Thymus (tissue), 11 donors: ENCODE data around the gene PCSK1. TPM values are rescaled to one million over a fixed set of nuclear protein-coding genes. Genes with fewer than 3 reads are reported as not detected.
"Not testable (repeated sequence)": the region's sequence is repeated elsewhere in the genome, so short reads cannot be mapped to it uniquely, and the experiment has no call there.

Experiments
- DNase-seq, 9 donors: peaks; one replicate each; pipeline ENCODE4 v3.0.0-alpha.2; 2013; ENCODE audit warnings: low spot score in 9 of 9, low read depth in 6 of 9, missing footprints in 1 of 9
- H3K27ac ChIP-seq, 2 donors: one replicate each; pipeline ENCODE4 v1.5.1; 2013; ENCODE audit warnings: control low read depth in 1 of 2, low read depth in 1 of 2, low read length in 1 of 2, mild to moderate bottlenecking in 1 of 2, moderate library complexity in 1 of 2
- H3K27me3 ChIP-seq, 2 donors: one replicate each; pipeline ENCODE4 v1.5.1; 2013; ENCODE audit warnings: low read length in 1 of 2; ENCODE audit not compliant: control insufficient read depth in 2 of 2, insufficient read depth in 1 of 2
- H3K36me3 ChIP-seq, 2 donors: one replicate each; pipeline ENCODE4 v1.5.1; 2013; ENCODE audit warnings: low read length in 1 of 2, mild to moderate bottlenecking in 1 of 2, moderate library complexity in 1 of 2; ENCODE audit not compliant: control insufficient read depth in 2 of 2, insufficient read depth in 2 of 2
- H3K4me1 ChIP-seq, 2 donors: one replicate each; pipeline ENCODE4 v1.5.1; 2013; ENCODE audit warnings: low read length in 2 of 2; ENCODE audit not compliant: control insufficient read depth in 2 of 2, insufficient read depth in 2 of 2
- H3K4me3 ChIP-seq, 2 donors: one replicate each; pipeline ENCODE4 v1.5.1; 2013; ENCODE audit warnings: low read length in 2 of 2, control low read depth in 1 of 2, mild to moderate bottlenecking in 1 of 2
- H3K9me3 ChIP-seq, 2 donors: one replicate each; pipeline ENCODE4 v1.5.1; 2013; ENCODE audit warnings: low read length in 1 of 2, mild to moderate bottlenecking in 1 of 2; ENCODE audit not compliant: control insufficient read depth in 2 of 2, insufficient read depth in 1 of 2
- WGBS: extraction: QIAGEN DNeasy Blood & Tissue Kit; methylation state at CpG from one replicate; pipeline ENCODE4 v1.1.7; 2013; 5-methylcytosine and 5-hydroxymethylcytosine counted together
- polyA plus RNA-seq: library from polyadenylated mRNA; stranded (reverse); fragments of 200-250 nt; gene quantifications from one replicate; pipeline ENCODE4 v1.2.3, GENCODE V29; 2013
- total RNA-seq: library from RNA; stranded (reverse); fragments of 120-200 nt; gene quantifications from one replicate; pipeline ENCODE4 v1.2.4, GENCODE V29; 2013
- donor health status: healthy.

PCSK1 gene
- total and polyA plus RNA-seq, 2 donors: 0.09 to 0.48 TPM

DNA sequence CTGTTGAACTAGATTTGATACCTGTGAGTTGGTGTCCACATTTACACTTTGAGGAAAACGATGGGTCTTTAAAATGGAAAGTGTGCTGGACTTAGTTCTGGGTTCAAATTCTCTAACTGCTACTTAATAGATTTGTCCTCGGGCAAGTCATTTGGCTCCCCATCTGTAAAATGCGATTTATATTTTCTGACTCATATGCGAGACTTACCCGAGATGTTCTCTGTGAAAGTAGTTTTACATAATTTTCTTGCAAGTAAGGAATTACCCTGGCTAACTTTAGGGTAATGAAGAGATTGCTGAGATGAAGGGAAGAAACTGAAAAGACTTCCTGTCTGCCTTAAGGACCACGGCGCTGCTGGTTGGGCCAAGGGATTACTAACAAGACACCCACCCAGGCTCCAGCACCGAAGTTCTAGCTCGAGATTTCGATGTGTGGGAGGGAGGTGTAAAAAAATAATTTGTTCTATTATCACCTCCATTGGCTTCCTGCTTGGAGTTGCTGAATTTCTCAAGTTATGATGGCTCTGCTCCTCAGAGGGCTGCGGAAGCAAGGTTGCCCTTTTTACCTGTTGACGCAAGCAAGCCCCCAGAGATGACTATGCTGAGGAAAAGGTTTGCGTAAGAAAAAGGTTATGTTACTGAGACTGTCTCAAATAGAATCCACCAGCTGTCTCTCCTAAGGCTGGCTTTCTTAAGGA lies 24.1 kb downstream of the PCSK1 start:
- no peak overlapping the region for H3K27ac ChIP-seq
- no peaks in the 10 kb centered on the region for H3K4me1 ChIP-seq
- H3K36me3 ChIP-seq: no peaks in the 10 kb centered on the region
- H3K9me3 ChIP-seq: no peaks in the 10 kb centered on the region
- H3K27me3 ChIP-seq: no peaks in the 10 kb centered on the region
- H3K4me3 ChIP-seq: no peak overlapping the region
- WGBS: 92% methylated on average over 13 of the region's 13 CpGs
- DNase-seq: no peak

DNA sequence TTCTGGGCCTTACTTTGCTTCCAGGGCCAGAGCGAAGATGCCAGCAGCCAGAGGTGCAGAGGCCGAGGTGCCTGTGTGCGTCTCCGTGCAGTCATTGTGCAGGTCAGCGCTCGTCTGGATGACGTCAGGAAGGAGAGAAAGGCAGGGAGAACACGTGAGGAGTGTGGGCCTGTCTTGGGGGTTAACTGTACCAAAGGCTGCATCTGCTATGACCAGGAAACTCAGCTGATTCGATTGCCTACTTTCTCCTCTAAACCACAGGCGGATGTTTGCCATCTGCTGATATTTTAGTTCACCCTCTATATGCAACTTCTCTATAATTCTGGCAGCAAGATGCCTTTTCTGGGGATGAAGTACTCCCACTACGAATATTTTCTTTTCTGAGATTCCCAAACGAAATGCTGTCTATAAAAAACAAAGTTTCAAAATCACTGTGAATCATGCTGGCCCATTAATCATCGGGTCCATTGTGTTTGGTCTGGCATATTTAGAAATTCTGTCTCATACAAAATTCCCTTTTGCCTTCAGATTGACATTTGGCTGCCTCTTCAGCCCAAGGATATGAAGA lies 24.8 kb downstream of the PCSK1 start:
- Histone ChIP-seq H3K4me1 (no peaks in the 10 kb centered on the region), H3K27me3 (no peaks in the 10 kb centered on the region), H3K27ac (no peak overlapping the region), H3K4me3 (no peak overlapping the region), H3K36me3 (no peaks in the 10 kb centered on the region), H3K9me3 (no peaks in the 10 kb centered on the region)
- WGBS: 78% methylated on average over 13 of the region's 13 CpGs
- DNase-seq: no peak

DNA sequence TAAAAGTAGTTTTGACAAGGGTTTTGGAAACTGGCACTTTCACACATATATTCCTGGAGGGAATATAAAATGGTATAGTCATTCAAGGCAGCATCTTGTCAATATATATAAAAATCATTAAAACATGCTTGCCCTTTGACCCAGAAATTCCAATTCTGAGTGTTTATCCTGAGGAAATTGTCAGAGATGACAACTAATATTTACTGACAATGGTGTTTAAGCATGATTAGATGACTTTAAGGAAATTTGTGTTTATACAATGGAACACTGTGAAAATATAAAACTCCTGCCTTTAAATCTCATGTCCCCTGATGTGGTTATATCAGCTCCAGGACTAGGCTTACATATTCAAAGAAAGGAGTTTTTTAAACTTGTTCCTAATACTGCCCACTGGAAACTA lies 25.6 kb downstream of the PCSK1 start:
- H3K4me1 ChIP-seq: no peaks in the 10 kb centered on the region
- no peaks in the 10 kb centered on the region for H3K9me3 ChIP-seq
- no peak overlapping the region for H3K27ac ChIP-seq
- H3K4me3 ChIP-seq: no peak overlapping the region
- no peaks in the 10 kb centered on the region for H3K27me3 ChIP-seq
- H3K36me3 ChIP-seq: no peaks in the 10 kb centered on the region
- DNase-seq: no peak

DNA sequence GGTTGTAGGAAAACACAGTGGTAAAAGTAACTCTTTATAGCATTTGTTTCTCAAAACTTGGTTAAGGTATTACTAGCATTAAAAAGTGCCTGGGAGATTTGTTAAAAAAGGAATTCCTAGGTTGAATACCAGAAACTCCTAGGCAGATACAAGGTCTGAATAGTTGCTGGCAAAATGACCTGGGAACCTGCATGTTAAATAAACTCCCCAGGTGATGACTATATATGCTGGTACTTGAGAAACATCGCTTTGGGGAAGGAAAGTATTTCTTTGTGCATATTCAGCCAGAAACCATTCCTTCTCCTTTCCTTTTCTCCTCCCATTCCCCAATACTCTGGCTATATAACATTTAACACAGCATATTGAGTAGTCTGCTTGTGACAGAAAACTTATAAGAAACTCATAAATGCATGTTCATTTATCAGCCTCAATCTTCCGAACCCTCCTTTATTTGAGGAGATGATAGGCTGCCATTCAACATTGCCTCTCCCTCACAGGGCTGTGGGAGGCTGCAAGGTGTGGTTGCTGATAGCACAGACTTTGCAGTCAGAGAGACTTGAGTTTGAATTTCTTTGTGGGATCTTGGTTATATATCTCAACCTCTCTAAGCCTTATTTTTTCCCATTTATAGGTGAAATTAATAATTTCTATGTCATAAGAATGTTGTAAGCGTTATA lies 28.7 kb downstream of the PCSK1 start:
- WGBS: 92% methylated on average over 3 of the region's 3 CpGs
- Histone ChIP-seq H3K36me3 (no peaks in the 10 kb centered on the region), H3K27me3 (no peaks in the 10 kb centered on the region), H3K4me1 (no peaks in the 10 kb centered on the region), H3K9me3 (no peaks in the 10 kb centered on the region), H3K27ac (no peak overlapping the region), H3K4me3 (no peak overlapping the region)
- DNase-seq: no peak

DNA sequence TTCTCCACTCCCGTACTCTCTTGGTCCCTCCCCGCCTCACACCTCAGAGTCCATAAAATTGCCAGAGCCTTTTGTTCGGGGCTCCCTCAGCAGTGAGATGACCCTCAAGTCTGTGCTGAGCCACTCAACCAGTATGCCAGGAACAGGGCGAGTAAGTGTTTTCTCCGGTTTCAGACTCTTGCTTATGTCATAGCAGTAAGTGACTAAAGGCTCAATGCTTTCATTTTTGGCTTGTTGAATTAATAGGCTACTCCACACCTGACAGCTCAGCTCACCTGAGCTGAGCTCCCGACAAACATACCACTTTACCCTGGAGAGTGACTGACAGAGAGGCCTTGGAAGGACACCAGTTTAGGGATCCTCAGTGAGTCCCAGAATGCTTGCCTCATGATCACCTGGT lies 30.5 kb downstream of the PCSK1 start:
- H3K36me3 ChIP-seq: no peaks in the 10 kb centered on the region
- no peak for DNase-seq
- no peak overlapping the region for H3K4me3 ChIP-seq
- H3K4me1 ChIP-seq: no peaks in the 10 kb centered on the region
- H3K27ac ChIP-seq: no peak overlapping the region
- no peaks in the 10 kb centered on the region for H3K27me3 ChIP-seq
- no peaks in the 10 kb centered on the region for H3K9me3 ChIP-seq
- 88% methylated on average over 6 of the region's 6 CpGs for WGBS

DNA sequence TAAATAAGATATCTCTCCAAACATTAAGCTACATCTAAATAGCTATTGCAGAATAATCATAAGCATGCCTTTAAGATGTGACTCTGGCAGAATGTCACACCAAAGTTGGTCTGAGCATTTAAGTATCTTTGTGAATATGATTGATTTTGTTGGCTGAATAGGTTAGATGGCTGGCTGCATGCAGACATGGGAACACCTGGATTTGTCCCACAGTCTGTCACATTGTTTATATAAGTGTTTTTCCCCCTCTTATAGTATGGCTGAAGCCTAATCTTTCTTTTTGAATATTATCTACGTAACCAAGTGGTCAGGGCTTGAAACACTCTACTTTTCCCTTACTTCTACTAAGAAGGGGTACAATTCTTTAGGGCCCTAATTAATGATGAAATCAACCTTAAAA lies 36.2 kb downstream of the PCSK1 start:
- WGBS: 90% methylated on average over 1 of the region's 1 CpG
- Histone ChIP-seq H3K27ac (no peak overlapping the region), H3K9me3 (no peaks in the 10 kb centered on the region)

DNA sequence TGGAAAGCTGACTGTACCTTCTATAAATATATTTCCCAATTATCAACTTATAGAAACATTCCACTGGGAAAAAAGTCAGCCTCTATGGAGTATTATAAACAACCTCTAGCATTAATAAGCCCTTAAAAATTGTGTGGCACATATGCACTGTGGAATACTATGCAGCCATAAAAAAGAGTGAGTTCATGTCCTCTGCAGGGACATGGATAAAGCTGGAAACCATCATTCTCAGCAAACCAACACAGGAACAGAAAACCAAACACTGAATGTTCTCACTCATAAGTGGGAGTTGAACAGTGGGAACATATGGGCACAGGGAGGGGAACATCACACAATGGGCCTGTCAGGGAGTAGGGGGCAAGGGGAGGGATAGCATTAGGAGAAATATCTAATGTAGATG lies 37.8 kb downstream of the PCSK1 start:
- not testable (repeated sequence) for DNase-seq, H3K4me3 ChIP-seq, H3K27ac ChIP-seq, H3K4me1 ChIP-seq, H3K9me3 ChIP-seq, H3K36me3 ChIP-seq, H3K27me3 ChIP-seq

More for the DNA sequence above, 36.2 kb downstream of the PCSK1 start:
- Histone ChIP-seq H3K4me1 (no peaks in the 10 kb centered on the region), H3K27me3 (no peaks in the 10 kb centered on the region), H3K4me3 (no peak overlapping the region), H3K36me3 (no peaks in the 10 kb centered on the region)
- no peak for DNase-seq

DNA sequence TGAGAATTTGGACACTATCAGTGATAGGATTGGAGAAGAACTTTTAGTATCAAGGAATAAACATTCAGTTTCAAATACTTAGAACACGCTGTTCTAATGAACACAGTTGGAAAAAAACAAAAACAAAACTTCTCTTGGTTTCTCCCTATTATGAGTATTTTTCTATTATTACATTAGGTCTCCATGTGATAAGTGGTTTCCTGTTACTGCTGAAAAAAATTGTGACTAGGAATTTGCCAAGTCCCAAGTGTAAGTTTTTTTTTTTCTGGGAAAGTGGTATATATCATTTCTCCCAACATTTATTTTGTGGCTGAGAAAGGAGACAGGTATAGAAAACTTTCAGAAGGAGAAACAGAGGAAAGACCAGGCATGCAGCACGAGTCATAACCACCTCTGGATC lies 41.1 kb downstream of the PCSK1 start:
- Histone ChIP-seq H3K27ac (peak overlapping the region in 1 of 2 donors; percentile 10), H3K4me3 (no peak overlapping the region), H3K9me3 (no peaks in the 10 kb centered on the region), H3K36me3 (no peaks in the 10 kb centered on the region), H3K27me3 (no peaks in the 10 kb centered on the region), H3K4me1 (no peaks in the 10 kb centered on the region)
- no peak for DNase-seq
- 81% methylated on average over 2 of the region's 2 CpGs for WGBS

DNA sequence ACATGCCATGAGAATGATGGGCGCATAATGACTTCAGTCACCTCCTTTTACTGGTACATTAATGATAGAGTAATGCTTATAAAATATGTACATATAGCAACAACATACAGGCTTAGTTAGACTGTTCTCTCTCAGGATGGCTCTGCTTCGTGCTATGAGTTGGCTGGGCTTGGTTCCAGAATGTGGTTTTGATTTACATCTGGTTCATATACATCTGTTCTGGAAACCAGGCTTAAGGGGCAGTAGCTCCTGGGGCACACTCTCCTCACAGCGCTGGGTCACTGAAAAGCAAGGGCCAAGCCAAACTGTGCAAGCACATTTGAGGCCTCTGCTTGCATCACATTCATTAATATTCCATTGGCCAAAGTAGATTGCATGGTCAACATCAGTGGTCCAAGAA lies 44.9 kb downstream of the PCSK1 start:
- DNase-seq: no peak
- H3K36me3 ChIP-seq: no peaks in the 10 kb centered on the region
- H3K9me3 ChIP-seq: no peaks in the 10 kb centered on the region
- no peaks in the 10 kb centered on the region for H3K4me1 ChIP-seq
- no peaks in the 10 kb centered on the region for H3K27me3 ChIP-seq
- WGBS: 80% methylated on average over 3 of the region's 3 CpGs
- no peak overlapping the region for H3K27ac ChIP-seq
- no peak overlapping the region for H3K4me3 ChIP-seq
